Keratinocyte (primary cell): ENCODE results near the gene TFAP2D.

Source experiments
- EZH2 ChIP-seq: IDR thresholded peaks from one replicate; pipeline ENCODE4 v1.6.1; 2012; ENCODE audit warnings: inconsistent platforms, mild to moderate bottlenecking, low read length, moderate library complexity
- TF ChIP-seq, protein P1 (sequence below), 3 experiments: IDR thresholded peaks in 1 of 3; conservative IDR thresholded peaks in 1 of 3; optimal IDR thresholded peaks in 1 of 3; 2 replicates in 2 of 3; 3 replicates in 1 of 3; pipeline versions ENCODE3 to v1.5.1; 2011; ENCODE audit warnings: low read length in 3 of 3, mild to moderate bottlenecking in 3 of 3, moderate library complexity in 2 of 3, control low read depth in 1 of 3, inconsistent platforms in 1 of 3; ENCODE audit not compliant: insufficient read depth in 2 of 3; ENCODE audit errors: extremely low read depth in 1 of 3

DNA sequence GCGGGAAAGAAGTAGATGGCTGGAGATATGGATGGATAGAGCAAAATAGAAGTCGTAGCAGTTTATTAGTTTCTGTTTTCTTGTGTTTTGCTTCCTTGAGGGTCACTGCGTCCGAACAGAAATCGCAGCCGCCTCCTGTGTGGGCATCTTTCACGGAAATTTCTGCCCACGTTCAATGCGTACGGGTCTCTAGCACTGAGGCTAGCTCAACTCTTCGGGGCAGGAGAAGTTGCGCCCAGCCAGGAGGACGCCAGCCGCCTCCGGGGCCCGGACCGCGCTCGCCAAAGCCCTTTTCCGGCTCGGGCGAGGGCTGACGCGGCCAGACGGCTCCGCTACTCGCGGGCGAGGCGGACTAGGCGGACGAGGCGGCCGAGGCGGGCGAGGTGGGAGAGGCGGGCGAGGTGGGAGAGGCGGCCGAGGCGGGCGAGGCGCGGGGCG lies 106.2 kb downstream of the TFAP2D start:
- TF ChIP-seq, protein P1, sequence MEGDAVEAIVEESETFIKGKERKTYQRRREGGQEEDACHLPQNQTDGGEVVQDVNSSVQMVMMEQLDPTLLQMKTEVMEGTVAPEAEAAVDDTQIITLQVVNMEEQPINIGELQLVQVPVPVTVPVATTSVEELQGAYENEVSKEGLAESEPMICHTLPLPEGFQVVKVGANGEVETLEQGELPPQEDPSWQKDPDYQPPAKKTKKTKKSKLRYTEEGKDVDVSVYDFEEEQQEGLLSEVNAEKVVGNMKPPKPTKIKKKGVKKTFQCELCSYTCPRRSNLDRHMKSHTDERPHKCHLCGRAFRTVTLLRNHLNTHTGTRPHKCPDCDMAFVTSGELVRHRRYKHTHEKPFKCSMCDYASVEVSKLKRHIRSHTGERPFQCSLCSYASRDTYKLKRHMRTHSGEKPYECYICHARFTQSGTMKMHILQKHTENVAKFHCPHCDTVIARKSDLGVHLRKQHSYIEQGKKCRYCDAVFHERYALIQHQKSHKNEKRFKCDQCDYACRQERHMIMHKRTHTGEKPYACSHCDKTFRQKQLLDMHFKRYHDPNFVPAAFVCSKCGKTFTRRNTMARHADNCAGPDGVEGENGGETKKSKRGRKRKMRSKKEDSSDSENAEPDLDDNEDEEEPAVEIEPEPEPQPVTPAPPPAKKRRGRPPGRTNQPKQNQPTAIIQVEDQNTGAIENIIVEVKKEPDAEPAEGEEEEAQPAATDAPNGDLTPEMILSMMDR (optimal IDR thresholded peaks at IDR 0.05 in 1 of 3, IDR thresholded peaks at IDR 0.05 in 1 of 3, conservative IDR thresholded peaks at IDR 0.05 in 1 of 3; ENCODE audit: extremely low read depth in 1 of 3, insufficient read depth in 2 of 3, low read length in 3 of 3): no peak
- no peak for TF ChIP-seq EZH2
